Measurements from ENCODE around the gene REXO4.

DNA sequence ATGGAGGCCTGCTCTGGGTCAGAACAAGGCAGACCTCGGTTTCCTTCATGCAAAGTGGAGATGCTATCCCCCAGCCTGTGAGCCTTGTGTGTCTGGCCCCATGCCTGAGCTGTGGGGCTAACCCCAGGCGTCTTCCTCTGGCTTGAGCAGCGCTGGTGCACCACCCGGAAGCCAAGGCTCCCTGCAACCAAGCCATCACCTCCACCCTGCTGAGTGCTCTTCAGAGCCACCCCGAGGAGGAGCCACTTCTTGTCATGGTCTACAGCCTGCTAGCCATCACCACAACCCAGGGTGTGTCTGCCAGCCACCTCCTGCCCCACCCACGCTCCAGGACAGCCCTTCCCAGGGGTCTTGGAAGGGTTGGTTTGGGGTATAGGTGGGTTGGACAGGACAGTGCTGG, 16.2 kb downstream of the REXO4 start:
- TF ChIP-seq, protein P1, sequence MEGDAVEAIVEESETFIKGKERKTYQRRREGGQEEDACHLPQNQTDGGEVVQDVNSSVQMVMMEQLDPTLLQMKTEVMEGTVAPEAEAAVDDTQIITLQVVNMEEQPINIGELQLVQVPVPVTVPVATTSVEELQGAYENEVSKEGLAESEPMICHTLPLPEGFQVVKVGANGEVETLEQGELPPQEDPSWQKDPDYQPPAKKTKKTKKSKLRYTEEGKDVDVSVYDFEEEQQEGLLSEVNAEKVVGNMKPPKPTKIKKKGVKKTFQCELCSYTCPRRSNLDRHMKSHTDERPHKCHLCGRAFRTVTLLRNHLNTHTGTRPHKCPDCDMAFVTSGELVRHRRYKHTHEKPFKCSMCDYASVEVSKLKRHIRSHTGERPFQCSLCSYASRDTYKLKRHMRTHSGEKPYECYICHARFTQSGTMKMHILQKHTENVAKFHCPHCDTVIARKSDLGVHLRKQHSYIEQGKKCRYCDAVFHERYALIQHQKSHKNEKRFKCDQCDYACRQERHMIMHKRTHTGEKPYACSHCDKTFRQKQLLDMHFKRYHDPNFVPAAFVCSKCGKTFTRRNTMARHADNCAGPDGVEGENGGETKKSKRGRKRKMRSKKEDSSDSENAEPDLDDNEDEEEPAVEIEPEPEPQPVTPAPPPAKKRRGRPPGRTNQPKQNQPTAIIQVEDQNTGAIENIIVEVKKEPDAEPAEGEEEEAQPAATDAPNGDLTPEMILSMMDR (IDR thresholded peaks at IDR 0.05): no peak
- TF ChIP-seq POLR2A (IDR thresholded peaks at IDR 0.05): no peak

All from esophagus squamous epithelium (tissue), 4 donors.